ENCODE measurements around the gene ZNF3.

Gene ZNF3

GRCh38 chr7:100099452-100099851, 17.9 kb upstream of the ZNF3 start:
- Mint-ChIP-seq H3K4me1 (peaks cover 53% of the 10 kb centered on the region), H3K36me3 (peaks cover 60% of the 10 kb centered on the region), H3K9me3 (no peaks in the 10 kb centered on the region), H3K27ac (peak overlapping the region; percentile 84), H3K4me3 (peak overlapping the region; percentile 92), H3K27me3 (no peaks in the 10 kb centered on the region)
- ATAC-seq = no peak

GRCh38 chr7:100098913-100099312, 17.4 kb upstream of the ZNF3 start:
- no peaks in the 10 kb centered on the region for H3K9me3 Mint-ChIP-seq

GRCh38 chr7:100095704-100096103, 14.2 kb upstream of the ZNF3 start:
- H3K27ac Mint-ChIP-seq = no peak overlapping the region
- H3K4me1 Mint-ChIP-seq = peaks cover 48% of the 10 kb centered on the region
- H3K9me3 Mint-ChIP-seq = no peaks in the 10 kb centered on the region
- peaks cover 90% of the 10 kb centered on the region for H3K36me3 Mint-ChIP-seq
- no peak for ATAC-seq
- no peak overlapping the region for H3K4me3 Mint-ChIP-seq
- no peaks in the 10 kb centered on the region for H3K27me3 Mint-ChIP-seq

More at GRCh38 chr7:100098913-100099312, 17.4 kb upstream of the ZNF3 start:
- Mint-ChIP-seq H3K27me3 (no peaks in the 10 kb centered on the region), H3K36me3 (peaks cover 63% of the 10 kb centered on the region), H3K27ac (peak overlapping the region; percentile 84), H3K4me3 (peak overlapping the region; percentile 34), H3K4me1 (peaks cover 53% of the 10 kb centered on the region)
- ATAC-seq = no peak

DNA sequence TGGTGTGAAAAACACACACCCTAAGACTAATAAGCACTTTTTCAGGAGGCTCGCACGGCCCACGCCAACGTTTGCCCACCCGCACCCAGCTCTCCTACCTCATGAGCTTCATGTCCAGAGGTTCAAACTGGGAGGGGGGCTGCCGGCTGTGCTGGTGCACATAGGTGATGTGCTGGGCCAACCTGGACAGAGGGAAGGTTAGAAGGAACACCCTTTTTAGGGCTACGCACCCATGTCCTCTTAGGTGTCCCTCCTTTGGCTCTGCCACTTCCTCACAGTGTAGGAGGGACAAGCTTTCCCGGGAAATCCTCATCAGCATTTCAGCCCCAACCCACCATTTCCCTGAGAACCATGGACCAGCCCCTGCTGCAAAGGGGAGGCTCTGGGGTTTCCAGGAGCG, 13.8 kb upstream of the ZNF3 start:
- no peak overlapping the region for H3K27ac Mint-ChIP-seq
- no peaks in the 10 kb centered on the region for H3K27me3 Mint-ChIP-seq

GRCh38 chr7:100093925-100094486, 12.5 kb upstream of the ZNF3 start:
- ATAC-seq = no peak
- H3K27ac Mint-ChIP-seq = no peak overlapping the region
- H3K4me3 Mint-ChIP-seq = no peak overlapping the region
- peaks cover 54% of the 10 kb centered on the region for H3K4me1 Mint-ChIP-seq
- no peaks in the 10 kb centered on the region for H3K9me3 Mint-ChIP-seq
- H3K27me3 Mint-ChIP-seq = no peaks in the 10 kb centered on the region
- peaks cover 85% of the 10 kb centered on the region for H3K36me3 Mint-ChIP-seq

More for the DNA sequence above, 13.8 kb upstream of the ZNF3 start:
- Mint-ChIP-seq H3K4me3 (no peak overlapping the region), H3K9me3 (no peaks in the 10 kb centered on the region), H3K4me1 (peaks cover 53% of the 10 kb centered on the region), H3K36me3 (peaks cover 90% of the 10 kb centered on the region)
- ATAC-seq = no peak

DNA sequence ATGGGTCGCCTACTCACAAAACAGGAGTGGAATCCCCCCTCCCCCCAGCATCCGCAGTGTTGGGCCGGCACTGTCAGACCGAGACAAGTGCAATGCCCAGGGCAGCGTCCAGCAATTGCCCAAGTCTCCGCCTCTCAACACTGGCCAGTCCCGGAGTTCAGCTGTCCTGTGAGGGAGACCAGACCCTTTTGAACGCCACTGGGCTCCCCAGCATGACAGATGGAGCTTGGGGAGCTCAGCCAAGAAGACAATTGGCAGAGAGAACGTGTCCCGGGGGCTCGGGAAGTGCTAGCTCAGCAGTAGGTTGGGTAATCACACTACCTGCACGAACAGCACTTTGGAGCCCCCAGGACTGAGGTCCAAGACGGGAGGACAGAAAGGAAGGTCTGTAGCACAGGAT, 12.0 kb upstream of the ZNF3 start:
- H3K27me3 Mint-ChIP-seq = no peaks in the 10 kb centered on the region
- no peak for ATAC-seq
- no peak overlapping the region for H3K4me3 Mint-ChIP-seq
- H3K27ac Mint-ChIP-seq = peak overlapping the region; percentile 13
- H3K4me1 Mint-ChIP-seq = peaks cover 49% of the 10 kb centered on the region
- peaks cover 80% of the 10 kb centered on the region for H3K36me3 Mint-ChIP-seq
- H3K9me3 Mint-ChIP-seq = no peaks in the 10 kb centered on the region

DNA sequence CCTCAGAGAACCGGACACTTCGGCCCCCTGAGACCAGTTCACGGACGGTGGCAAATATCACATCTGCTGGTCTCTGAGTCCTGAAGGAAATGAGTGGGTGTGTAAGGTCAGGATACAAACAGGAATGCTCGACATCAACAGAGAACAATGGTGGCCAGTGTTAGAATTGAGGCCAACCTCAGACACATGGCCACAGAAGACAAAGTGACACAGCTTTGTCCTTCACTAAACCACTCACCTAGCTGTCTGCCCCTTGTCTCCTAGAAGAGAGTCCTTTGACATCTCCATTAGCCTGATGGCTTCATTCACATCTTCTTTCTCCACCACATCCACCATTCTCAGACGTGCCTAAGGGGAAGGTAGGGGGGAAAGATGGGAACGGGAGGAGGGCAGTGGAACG, 11.5 kb upstream of the ZNF3 start:
- Mint-ChIP-seq H3K9me3 (no peaks in the 10 kb centered on the region), H3K27ac (peak overlapping the region; percentile 13), H3K4me1 (peaks cover 48% of the 10 kb centered on the region), H3K27me3 (no peaks in the 10 kb centered on the region), H3K4me3 (no peak overlapping the region), H3K36me3 (peaks cover 75% of the 10 kb centered on the region)
- no peak for ATAC-seq

- no peaks in the 10 kb centered on the region for H3K27me3 Mint-ChIP-seq
- H3K4me1 Mint-ChIP-seq = peaks cover 40% of the 10 kb centered on the region
- H3K27ac Mint-ChIP-seq = no peak overlapping the region
- no peak for ATAC-seq
- no peak overlapping the region for H3K4me3 Mint-ChIP-seq
- no peaks in the 10 kb centered on the region for H3K9me3 Mint-ChIP-seq
- peaks cover 63% of the 10 kb centered on the region for H3K36me3 Mint-ChIP-seq
These were observed 10.1 kb upstream of the ZNF3 start for GRCh38 chr7:100091411-100092181.

DNA sequence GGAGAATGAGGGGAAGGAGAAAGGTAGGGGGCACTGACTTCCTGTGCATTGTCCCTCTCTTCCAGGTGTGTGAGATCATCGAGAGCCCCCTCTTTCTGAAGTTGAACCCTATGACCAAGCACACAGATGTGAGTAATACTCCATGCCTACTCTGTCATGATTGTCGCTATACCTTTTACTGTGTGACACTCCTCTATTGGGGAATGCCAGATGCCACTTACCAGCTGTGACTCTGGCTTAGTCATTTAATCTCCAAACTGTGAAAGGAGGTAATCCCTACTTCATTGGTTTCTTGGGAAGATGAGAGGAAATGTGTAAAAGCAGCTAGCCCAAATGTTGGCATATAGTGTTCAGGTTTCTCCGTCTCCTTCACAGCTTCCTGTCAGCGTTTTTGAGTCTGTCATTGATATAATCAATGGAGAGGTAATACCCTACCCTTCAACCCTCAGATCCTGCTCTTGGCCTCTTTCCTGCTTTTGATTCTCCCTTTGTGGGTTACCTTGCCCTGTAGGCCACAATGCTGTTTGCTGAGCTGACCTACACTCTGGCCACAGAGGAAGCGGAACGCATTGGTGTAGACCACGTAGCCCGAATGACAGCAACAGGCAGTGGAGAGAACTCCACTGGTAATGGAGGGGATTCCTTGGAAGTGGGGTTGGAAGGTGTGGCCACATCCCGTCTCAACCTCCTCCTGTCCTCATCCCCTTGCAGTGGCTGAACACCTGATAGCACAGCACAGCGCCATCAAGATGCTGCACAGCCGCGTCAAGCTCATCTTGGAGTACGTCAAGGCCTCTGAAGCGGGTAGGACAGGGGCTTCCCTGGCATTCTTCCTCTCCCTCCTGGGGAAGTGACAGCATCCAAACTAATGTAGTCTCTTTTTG, 9.2 kb upstream of the ZNF3 start:
- Mint-ChIP-seq H3K27ac (peak overlapping the region; percentile 82), H3K4me3 (no peak overlapping the region), H3K27me3 (no peaks in the 10 kb centered on the region), H3K9me3 (no peaks in the 10 kb centered on the region), H3K36me3 (peaks cover 55% of the 10 kb centered on the region), H3K4me1 (peaks cover 35% of the 10 kb centered on the region)
- no peak for ATAC-seq

- peaks cover 31% of the 10 kb centered on the region for H3K4me1 Mint-ChIP-seq
These were observed 8.1 kb upstream of the ZNF3 start for GRCh38 chr7:100089458-100090196.

DNA sequence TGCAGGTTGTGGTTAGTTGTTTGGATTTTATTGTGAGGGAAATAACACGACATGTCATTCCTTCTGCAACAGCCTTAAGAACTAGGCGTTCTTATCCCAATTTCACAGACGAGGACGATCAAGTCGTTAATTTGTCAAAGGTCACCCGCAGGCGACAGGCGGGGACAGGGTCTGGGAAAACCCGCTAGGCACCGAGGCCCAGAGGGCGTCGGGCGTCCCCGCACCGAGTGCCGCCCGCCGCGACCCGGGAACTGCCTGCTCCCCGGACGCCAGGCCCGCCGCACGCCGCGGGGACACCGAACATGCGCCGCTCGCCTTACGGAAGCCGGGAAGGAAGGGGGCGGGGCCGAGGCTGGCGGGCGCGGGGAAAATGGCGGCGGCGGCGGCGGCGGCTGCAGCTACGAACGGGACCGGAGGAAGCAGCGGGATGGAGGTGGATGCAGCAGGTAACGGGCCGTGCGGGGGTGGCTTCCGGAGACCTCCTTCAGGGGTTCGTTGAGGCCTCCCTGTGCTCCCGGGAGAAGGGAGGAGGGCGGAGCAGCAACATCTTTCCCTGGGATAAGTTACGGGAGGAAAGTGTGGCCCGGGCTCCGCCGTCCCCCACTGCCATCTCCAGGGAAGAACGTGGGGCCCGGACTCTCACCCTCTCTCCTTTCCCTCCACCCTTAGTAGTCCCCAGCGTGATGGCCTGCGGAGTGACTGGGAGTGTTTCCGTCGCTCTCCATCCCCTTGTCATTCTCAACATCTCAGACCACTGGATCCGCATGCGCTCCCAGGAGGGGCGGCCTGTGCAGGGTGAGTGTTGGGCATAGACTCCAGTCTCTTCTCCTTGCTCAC, 7.3 kb upstream of the ZNF3 start, which contains the start of gene COPS6:
COPS6 (plus strand) TSS at position 349 of the 837 bp plus-strand sequence; CDS start at position 371, 22 bp downstream.
- peak; percentile 84 for ATAC-seq
- Mint-ChIP-seq H3K4me1 (peaks cover 31% of the 10 kb centered on the region), H3K27me3 (no peaks in the 10 kb centered on the region), H3K27ac (peak within 1 kb of the TSS; percentile 82), H3K36me3 (peaks cover 37% of the 10 kb centered on the region), H3K9me3 (no peaks in the 10 kb centered on the region), H3K4me3 (peak within 1 kb of the TSS; percentile 90)

More at GRCh38 chr7:100089458-100090196, 8.1 kb upstream of the ZNF3 start:
- no peaks in the 10 kb centered on the region for H3K9me3 Mint-ChIP-seq
- H3K27ac Mint-ChIP-seq = peak overlapping the region; percentile 82
- H3K36me3 Mint-ChIP-seq = peaks cover 43% of the 10 kb centered on the region
- ATAC-seq = no peak
- no peaks in the 10 kb centered on the region for H3K27me3 Mint-ChIP-seq
- peak overlapping the region; percentile 90 for H3K4me3 Mint-ChIP-seq

GRCh38 chr7:100088095-100088620, 6.6 kb upstream of the ZNF3 start:
- H3K36me3 Mint-ChIP-seq = peaks cover 30% of the 10 kb centered on the region
- H3K4me3 Mint-ChIP-seq = peak overlapping the region; percentile 90
- peaks cover 33% of the 10 kb centered on the region for H3K4me1 Mint-ChIP-seq
- no peaks in the 10 kb centered on the region for H3K9me3 Mint-ChIP-seq
- ATAC-seq = peak; percentile 48
- H3K27ac Mint-ChIP-seq = peak overlapping the region; percentile 82
- H3K27me3 Mint-ChIP-seq = no peaks in the 10 kb centered on the region

DNA sequence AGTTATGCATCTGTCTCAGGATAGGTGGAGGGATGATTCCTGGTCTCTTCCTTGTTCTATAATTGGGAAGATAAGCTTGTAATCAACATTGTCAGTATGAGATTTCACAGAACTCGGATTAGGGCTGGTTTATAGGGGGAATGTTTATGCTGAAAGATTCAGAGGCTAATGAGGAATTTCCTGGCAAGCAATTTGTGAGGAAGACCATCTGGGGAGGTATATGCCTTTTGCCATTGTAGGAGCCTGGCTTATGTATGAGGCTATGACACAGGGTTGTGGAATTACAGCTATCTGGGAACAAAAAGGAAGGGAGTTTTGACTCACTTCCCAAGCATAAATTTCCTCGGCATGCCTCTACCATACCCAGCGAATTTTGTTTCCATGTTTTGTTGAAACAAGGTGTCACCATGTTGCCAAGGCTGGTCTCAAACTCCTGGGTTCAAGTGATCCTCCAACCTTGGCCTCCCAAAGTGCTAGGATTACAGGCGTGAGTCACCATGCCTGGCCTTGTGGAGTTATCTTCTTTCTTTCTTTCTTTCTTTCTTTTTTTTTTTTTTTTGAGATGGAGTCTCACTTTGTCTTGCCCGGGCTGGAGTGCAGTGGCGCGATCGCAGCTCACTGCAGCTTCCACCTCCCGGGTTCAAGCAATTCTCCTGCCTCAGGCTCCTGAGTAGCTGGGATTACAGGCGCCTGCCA, 5.7 kb upstream of the ZNF3 start:
- Mint-ChIP-seq H3K9me3 (no peaks in the 10 kb centered on the region), H3K36me3 (peaks cover 20% of the 10 kb centered on the region), H3K4me1 (peaks cover 39% of the 10 kb centered on the region), H3K27me3 (no peaks in the 10 kb centered on the region), H3K27ac (peak overlapping the region; percentile 82), H3K4me3 (peak overlapping the region; percentile 15)
- ATAC-seq = no peak
